Endothelial cell of umbilical vein (primary cell): ENCODE measurements around the gene MAPT. TPM values are rescaled to one million over a fixed set of nuclear protein-coding genes. Genes with fewer than 3 reads are reported as not detected.

Experiments
- BruUV-seq: library from RNA; stranded (reverse); fragments of 400-500 nt; replicated peaks from 2 replicates; lab custom pipeline; 2021; lab: Mats Ljungman, UMichigan
- CTCF ChIA-PET: fragments of 300-600, 350-600 bp; sonication (Branson Sonifier 250); formaldehyde crosslinking; loops from one replicate; lab custom pipeline; 2021; ENCODE audit warnings: antibody characterized with exemption, inconsistent platforms; lab: Charles Lee
- POLR2A ChIA-PET: fragments of 300-600, 350-600 bp; sonication (Branson Sonifier 250); formaldehyde crosslinking; loops from one replicate; lab custom pipeline; 2021; ENCODE audit warnings: antibody characterized with exemption, inconsistent platforms; lab: Charles Lee
- DNase-seq: peaks from one replicate; pipeline ENCODE4 v3.0.0-alpha.2; 2011; ENCODE audit warnings: low read depth, low spot score
- FAIRE-seq: peaks from 2 replicates; lab custom pipeline; 2011; peaks lifted over from hg19 to GRCh38; lab: Jason Lieb, UNC
- H2AFZ ChIP-seq: 2 replicates; pipeline ENCODE4 v1.6.0; 2012; ENCODE audit warnings: low read depth, low read length, control low read depth, inconsistent platforms
- H3K27ac ChIP-seq: 2 replicates; pipeline ENCODE4 v1.5.1; 2011; ENCODE audit warnings: low read depth, mild to moderate bottlenecking, control low read depth, low read length, moderate library complexity; ENCODE audit not compliant: insufficient read depth
- H3K27me3 ChIP-seq, 2 experiments: 2 replicates each; pipeline versions ENCODE4 v1.6.0 to v1.6.1; 2011; ENCODE audit warnings: low read length in 2 of 2, mixed read lengths in 1 of 2; ENCODE audit not compliant: control insufficient read depth in 2 of 2, insufficient read depth in 2 of 2
- H3K36me3 ChIP-seq, 2 experiments: 2 replicates in 1 of 2; 3 replicates in 1 of 2; pipeline ENCODE4 v1.5.1; 2011; ENCODE audit warnings: low read length in 2 of 2, mild to moderate bottlenecking in 1 of 2, moderate library complexity in 1 of 2; ENCODE audit not compliant: control insufficient read depth in 2 of 2, insufficient read depth in 2 of 2; ENCODE audit errors: extremely low read depth in 1 of 2
- H3K4me1 ChIP-seq: 3 replicates; pipeline ENCODE4 v1.5.1; 2011; ENCODE audit warnings: mild to moderate bottlenecking, low read length; ENCODE audit not compliant: control insufficient read depth, insufficient read depth; ENCODE audit errors: extremely low read depth
- H3K4me2 ChIP-seq: 2 replicates; pipeline ENCODE4 v1.6.1; 2011; ENCODE audit warnings: low read length, control low read depth, mixed read lengths; ENCODE audit not compliant: insufficient read depth
- H3K4me3 ChIP-seq, 3 experiments: fragments of 200-600 bp in 1 of 3; sonication (generic), shearing (Covaris generic) in 1 of 3; replicated peaks in 1 of 3; 2 replicates each; pipeline ENCODE4 v1.5.1; 2011 to 2016; ENCODE audit warnings: control low read depth in 3 of 3, low read length in 3 of 3, mild to moderate bottlenecking in 2 of 3, inconsistent platforms in 1 of 3, low read depth in 1 of 3, moderate library complexity in 1 of 3; ENCODE audit not compliant: insufficient read depth in 1 of 3
- H3K79me2 ChIP-seq: 2 replicates; pipeline ENCODE4 v1.6.0; 2012; ENCODE audit warnings: low read length, inconsistent platforms; ENCODE audit not compliant: control insufficient read depth, insufficient read depth
- H3K9ac ChIP-seq: replicated peaks from 2 replicates; pipeline ENCODE3; 2011; ENCODE audit warnings: low read length, control low read depth; ENCODE audit not compliant: insufficient read depth; ENCODE audit errors: extremely low read depth
- H3K9me1 ChIP-seq: replicated peaks from 3 replicates; pipeline ENCODE4 v1.6.0; 2011; ENCODE audit warnings: mild to moderate bottlenecking, low read length; ENCODE audit not compliant: control insufficient read depth, insufficient read depth; ENCODE audit errors: extremely low read depth
- H3K9me3 ChIP-seq: replicated peaks from 2 replicates; pipeline ENCODE4 v1.5.1; 2012; ENCODE audit warnings: low read length, inconsistent platforms; ENCODE audit not compliant: control insufficient read depth, insufficient read depth
- H4K20me1 ChIP-seq: replicated peaks from 2 replicates; pipeline ENCODE3; 2011; ENCODE audit warnings: mild to moderate bottlenecking, low read length; ENCODE audit not compliant: control insufficient read depth, insufficient read depth; ENCODE audit errors: extremely low read depth
- EZH2 ChIP-seq: IDR thresholded peaks from 2 replicates; pipeline ENCODE4 v1.6.1; 2012; ENCODE audit warnings: borderline replicate concordance, low read depth, mild to moderate bottlenecking, moderate library complexity, low read length, inconsistent platforms; ENCODE audit not compliant: severe bottlenecking
- FOS ChIP-seq: IDR thresholded peaks from 2 replicates; pipeline ENCODE4 v1.6.1; 2011; ENCODE audit warnings: mild to moderate bottlenecking, low read length, moderate library complexity, borderline replicate concordance; ENCODE audit not compliant: insufficient read depth
- GATA2 ChIP-seq: IDR thresholded peaks from 2 replicates; pipeline ENCODE4 v1.7.0; 2011; ENCODE audit warnings: low read depth, mild to moderate bottlenecking, moderate library complexity, mixed read lengths, low read length; ENCODE audit not compliant: insufficient read length, insufficient read depth
- JUN ChIP-seq: IDR thresholded peaks from 2 replicates; pipeline ENCODE4 v1.6.1; 2011; ENCODE audit warnings: borderline replicate concordance, low read depth; ENCODE audit not compliant: insufficient read length, insufficient read depth
- MYC ChIP-seq: IDR thresholded peaks from one replicate; pipeline ENCODE4 v1.6.1; 2011; ENCODE audit warnings: mild to moderate bottlenecking, low read depth, low read length
- POLR2A ChIP-seq: IDR thresholded peaks from 2 replicates; pipeline ENCODE4 v1.6.1; 2012; ENCODE audit warnings: low read depth, mild to moderate bottlenecking, control low read depth, low read length
- POLR2AphosphoS5 ChIP-seq: IDR thresholded peaks from 2 replicates; pipeline ENCODE4 v1.6.1; 2012; ENCODE audit warnings: low read depth, mild to moderate bottlenecking, control low read depth, low read length, moderate library complexity; ENCODE audit not compliant: insufficient read depth
- dilution Hi-C: fragments of 300-500 bp; cut with MboI; formaldehyde crosslinking; loops from one replicate; pipeline ENCODE4 v1.15.0; 2019; ENCODE audit warnings: low sequenced_read_pairs; ENCODE audit not compliant: extremely low pct_ligation_motif_present
- intact Hi-C: fragments of 100-400 bp; cut with micrococcal nuclease; formaldehyde crosslinking; loops from one replicate; pipeline ENCODE4 v1.10.0; 2022
- polyA plus RNA-seq, 4 experiments: library from polyadenylated mRNA; depleted of rRNA in 3 of 4; stranded (reverse) in 3 of 4; unstranded in 1 of 4; fragments of >200 nt; gene quantifications; 2 replicates each; pipeline versions ENCODE4 v1.2.1 to v1.2.3, GENCODE V29; 2011 to 2012; ENCODE audit warnings: missing spikeins in 1 of 4
- total RNA-seq: library from RNA; stranded (reverse); gene quantifications from 2 replicates; pipeline ENCODE4 v1.2.3, GENCODE V29; 2021
- TF ChIP-seq, protein P1 (sequence below), 2 donors: IDR thresholded peaks; 1 replicate in 1 of 2; 2 replicates in 1 of 2; pipeline ENCODE4 v1.5.1; 2011; ENCODE audit warnings: low read length in 2 of 2, mild to moderate bottlenecking in 2 of 2, moderate library complexity in 2 of 2, control low read depth in 1 of 2, inconsistent platforms in 1 of 2, low read depth in 1 of 2; ENCODE audit not compliant: insufficient read depth in 1 of 2; ENCODE audit errors: extremely low read depth in 1 of 2
- TF ChIP-seq, protein P2 (sequence below): IDR thresholded peaks from 2 replicates; pipeline ENCODE4 v1.6.1; 2011; ENCODE audit not compliant: insufficient read depth, insufficient read length

Gene MAPT
- total and polyA plus RNA-seq, 2 donors (not counting 3 experiments of a cell fraction or from before 2014, with no cell fraction given), result 0.04 to 0.51 TPM

DNA sequence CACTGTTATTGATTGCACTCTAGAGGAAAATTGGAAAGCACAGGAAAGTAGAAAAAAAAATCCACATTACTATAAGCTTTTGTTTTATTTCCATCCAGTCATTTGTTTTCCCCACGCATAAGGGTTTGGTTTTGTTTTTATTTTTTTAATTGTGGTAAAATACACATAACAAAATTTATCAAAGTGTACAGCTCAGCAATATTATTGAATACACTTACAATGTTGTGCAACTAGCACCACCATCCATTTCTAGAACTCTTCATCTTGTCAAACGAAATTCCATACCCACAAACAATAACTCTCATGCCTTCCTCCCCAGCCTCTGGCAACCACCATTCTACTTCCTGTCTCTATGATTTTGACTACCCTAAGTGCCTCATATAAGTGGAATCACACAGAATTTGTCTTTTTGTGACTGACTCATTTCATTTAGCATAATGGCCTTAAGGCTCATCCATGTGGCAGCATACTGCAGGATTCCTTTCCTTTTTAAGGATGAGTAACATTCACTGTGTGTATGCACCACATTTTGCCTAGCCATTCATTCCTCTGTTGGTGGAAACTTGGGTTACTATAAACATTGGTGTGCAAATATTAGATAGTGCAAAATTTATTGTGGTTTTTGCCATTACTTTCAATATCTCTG lies 38.5 kb upstream of the MAPT start:
- H3K36me3 ChIP-seq, result no peaks in the 10 kb centered on the region
- TF ChIP-seq GATA2 (no peak), POLR2AphosphoS5 (no peak), MYC (no peak), JUN (no peak), FOS (no peak), EZH2 (no peak), POLR2A (no peak)
- TF ChIP-seq, protein P1, sequence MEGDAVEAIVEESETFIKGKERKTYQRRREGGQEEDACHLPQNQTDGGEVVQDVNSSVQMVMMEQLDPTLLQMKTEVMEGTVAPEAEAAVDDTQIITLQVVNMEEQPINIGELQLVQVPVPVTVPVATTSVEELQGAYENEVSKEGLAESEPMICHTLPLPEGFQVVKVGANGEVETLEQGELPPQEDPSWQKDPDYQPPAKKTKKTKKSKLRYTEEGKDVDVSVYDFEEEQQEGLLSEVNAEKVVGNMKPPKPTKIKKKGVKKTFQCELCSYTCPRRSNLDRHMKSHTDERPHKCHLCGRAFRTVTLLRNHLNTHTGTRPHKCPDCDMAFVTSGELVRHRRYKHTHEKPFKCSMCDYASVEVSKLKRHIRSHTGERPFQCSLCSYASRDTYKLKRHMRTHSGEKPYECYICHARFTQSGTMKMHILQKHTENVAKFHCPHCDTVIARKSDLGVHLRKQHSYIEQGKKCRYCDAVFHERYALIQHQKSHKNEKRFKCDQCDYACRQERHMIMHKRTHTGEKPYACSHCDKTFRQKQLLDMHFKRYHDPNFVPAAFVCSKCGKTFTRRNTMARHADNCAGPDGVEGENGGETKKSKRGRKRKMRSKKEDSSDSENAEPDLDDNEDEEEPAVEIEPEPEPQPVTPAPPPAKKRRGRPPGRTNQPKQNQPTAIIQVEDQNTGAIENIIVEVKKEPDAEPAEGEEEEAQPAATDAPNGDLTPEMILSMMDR (IDR thresholded peaks at IDR 0.05; ENCODE audit: extremely low read depth in 1 of 2, insufficient read depth in 1 of 2, low read depth in 1 of 2, low read length in 2 of 2), result no peak
- TF ChIP-seq, protein P2, sequence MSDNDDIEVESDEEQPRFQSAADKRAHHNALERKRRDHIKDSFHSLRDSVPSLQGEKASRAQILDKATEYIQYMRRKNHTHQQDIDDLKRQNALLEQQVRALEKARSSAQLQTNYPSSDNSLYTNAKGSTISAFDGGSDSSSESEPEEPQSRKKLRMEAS, result no peak
- intact Hi-C loops (no loop called here), dilution Hi-C loops (no loop called here)
- no peak overlapping the region for H3K4me2 ChIP-seq
- ChIA-PET POLR2A (no interaction called here), CTCF (interaction anchor here (0.9 to 1.6 kb wide), 2 partner anchors 216 to 721 kb away, joined by 3 to 9 read pairs; partner anchors contain the start of gene ACBD4)
- DNase-seq (no peak), FAIRE-seq (no peak)
- no peak overlapping the region for H3K9ac ChIP-seq
- H3K9me1 ChIP-seq, result no peaks in the 10 kb centered on the region
- H3K4me1 ChIP-seq, result no peaks in the 10 kb centered on the region
- no TSS peak for BruUV-seq
- no peaks in the 10 kb centered on the region for H4K20me1 ChIP-seq
- H3K79me2 ChIP-seq, result no peaks in the 10 kb centered on the region
- H2AFZ ChIP-seq, result no peak overlapping the region
- no peak overlapping the region for H3K27ac ChIP-seq
- peaks cover 0 to 4% of the 10 kb centered on the region in 2 experiments for H3K27me3 ChIP-seq
- H3K9me3 ChIP-seq, result no peaks in the 10 kb centered on the region
- no peak overlapping the region for H3K4me3 ChIP-seq
